ENCODE measurements around the gene AMPD3.
A peak's percentile ranks its signal among the peaks of the same experiment; 100 is the strongest.

Gene AMPD3

GRCh38 chr11:10515418-10515817, 60.4 kb downstream of the AMPD3 start:
- no peak for TF ChIP-seq CTCF (IDR thresholded peaks at IDR 0.05)
- no peak for DNase-seq (ENCODE audit: low spot score)
- no peak overlapping the region for H3K4me3 ChIP-seq
- H3K27ac ChIP-seq = no peak overlapping the region

GRCh38 chr11:10518123-10518522, 63.1 kb downstream of the AMPD3 start:
- H3K4me3 ChIP-seq = no peak overlapping the region
- DNase-seq (ENCODE audit: low spot score) = no peak
- H3K27ac ChIP-seq = no peak overlapping the region
- no peak for TF ChIP-seq CTCF (IDR thresholded peaks at IDR 0.05)

- Histone ChIP-seq H3K4me3 (no peak overlapping the region), H3K27ac (no peak overlapping the region)
- TF ChIP-seq CTCF (IDR thresholded peaks at IDR 0.05) = no peak
- no peak for DNase-seq (ENCODE audit: low spot score)
Measured at GRCh38 chr11:10518891-10519290, 63.8 kb downstream of the AMPD3 start.

DNA sequence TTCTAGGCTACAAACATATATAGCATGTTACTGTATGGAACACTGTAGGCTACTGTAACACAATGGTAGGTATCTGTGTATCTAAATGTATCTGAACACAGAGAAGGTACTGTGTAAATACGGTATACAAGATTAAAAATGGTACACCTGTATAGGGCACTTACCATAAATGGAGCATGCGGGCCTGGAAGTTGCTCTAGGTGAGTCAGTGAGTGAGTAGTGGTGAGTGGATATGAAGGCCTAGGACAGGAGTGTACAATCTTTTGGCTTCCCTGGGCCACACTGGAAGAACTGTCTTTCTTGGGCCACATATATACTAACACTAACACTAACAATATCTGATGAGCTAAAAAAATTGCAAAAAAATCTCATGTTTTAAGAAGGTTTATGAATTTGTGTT, 64.6 kb downstream of the AMPD3 start:
- no peak for TF ChIP-seq CTCF (IDR thresholded peaks at IDR 0.05)
- DNase-seq (ENCODE audit: low spot score) = no peak
- no peak overlapping the region for H3K27ac ChIP-seq
- H3K4me3 ChIP-seq = no peak overlapping the region

- Histone ChIP-seq H3K4me3 (no peak overlapping the region), H3K27ac (no peak overlapping the region)
- DNase-seq (ENCODE audit: low spot score) = no peak
- TF ChIP-seq CTCF (IDR thresholded peaks at IDR 0.05) = no peak
Measured at GRCh38 chr11:10520562-10520961, 65.5 kb downstream of the AMPD3 start.

DNA sequence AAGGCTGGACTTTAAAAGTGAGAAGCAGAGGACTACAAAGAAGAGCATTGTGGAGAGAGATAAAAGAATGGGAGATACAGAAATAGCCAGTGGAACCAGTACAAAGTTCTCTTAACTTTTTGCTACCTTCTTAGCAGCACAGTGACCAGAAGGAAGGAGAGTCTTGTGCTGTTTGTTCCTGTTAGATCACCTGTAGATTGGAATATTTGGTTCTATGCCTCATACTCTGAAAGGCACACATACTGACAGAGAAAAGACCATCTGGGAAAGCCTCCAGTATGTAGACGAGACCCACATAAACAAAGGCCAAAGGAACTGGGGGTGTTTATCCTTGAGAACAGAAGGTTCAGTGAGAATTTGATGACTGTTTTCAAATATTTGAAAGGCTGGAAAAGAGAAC, 67.2 kb downstream of the AMPD3 start:
- DNase-seq (ENCODE audit: low spot score) = no peak
- Histone ChIP-seq H3K27ac (peak overlapping the region; percentile 3 to 54), H3K4me3 (no peak overlapping the region)
- TF ChIP-seq CTCF (IDR thresholded peaks at IDR 0.05) = no peak

GRCh38 chr11:10522921-10523320, 67.9 kb downstream of the AMPD3 start:
- Histone ChIP-seq H3K27ac (peak overlapping the region; percentile 3 to 31), H3K4me3 (no peak overlapping the region)
- no peak for DNase-seq (ENCODE audit: low spot score)
- TF ChIP-seq CTCF (IDR thresholded peaks at IDR 0.05) = no peak
